GM10266 (cell line): ENCODE measurements around the gene GZMM.

Source experiments
- DNase-seq: peaks from one replicate; pipeline ENCODE4 v3.0.0; 2012; ENCODE audit errors: extremely low spot score
- TF ChIP-seq, protein P1 (sequence below): IDR thresholded peaks from 2 replicates; pipeline ENCODE4 v1.5.1; 2012; ENCODE audit warnings: mild to moderate bottlenecking, low read depth; ENCODE audit not compliant: control insufficient read depth, insufficient read depth; ENCODE audit errors: missing control alignments

GZMM gene

GRCh38 chr19:506404-507285 lies 37.2 kb upstream of the GZMM start:
- TF ChIP-seq, protein P1, sequence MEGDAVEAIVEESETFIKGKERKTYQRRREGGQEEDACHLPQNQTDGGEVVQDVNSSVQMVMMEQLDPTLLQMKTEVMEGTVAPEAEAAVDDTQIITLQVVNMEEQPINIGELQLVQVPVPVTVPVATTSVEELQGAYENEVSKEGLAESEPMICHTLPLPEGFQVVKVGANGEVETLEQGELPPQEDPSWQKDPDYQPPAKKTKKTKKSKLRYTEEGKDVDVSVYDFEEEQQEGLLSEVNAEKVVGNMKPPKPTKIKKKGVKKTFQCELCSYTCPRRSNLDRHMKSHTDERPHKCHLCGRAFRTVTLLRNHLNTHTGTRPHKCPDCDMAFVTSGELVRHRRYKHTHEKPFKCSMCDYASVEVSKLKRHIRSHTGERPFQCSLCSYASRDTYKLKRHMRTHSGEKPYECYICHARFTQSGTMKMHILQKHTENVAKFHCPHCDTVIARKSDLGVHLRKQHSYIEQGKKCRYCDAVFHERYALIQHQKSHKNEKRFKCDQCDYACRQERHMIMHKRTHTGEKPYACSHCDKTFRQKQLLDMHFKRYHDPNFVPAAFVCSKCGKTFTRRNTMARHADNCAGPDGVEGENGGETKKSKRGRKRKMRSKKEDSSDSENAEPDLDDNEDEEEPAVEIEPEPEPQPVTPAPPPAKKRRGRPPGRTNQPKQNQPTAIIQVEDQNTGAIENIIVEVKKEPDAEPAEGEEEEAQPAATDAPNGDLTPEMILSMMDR, result peak; percentile 96
- DNase-seq, result peak; percentile 98

DNA sequence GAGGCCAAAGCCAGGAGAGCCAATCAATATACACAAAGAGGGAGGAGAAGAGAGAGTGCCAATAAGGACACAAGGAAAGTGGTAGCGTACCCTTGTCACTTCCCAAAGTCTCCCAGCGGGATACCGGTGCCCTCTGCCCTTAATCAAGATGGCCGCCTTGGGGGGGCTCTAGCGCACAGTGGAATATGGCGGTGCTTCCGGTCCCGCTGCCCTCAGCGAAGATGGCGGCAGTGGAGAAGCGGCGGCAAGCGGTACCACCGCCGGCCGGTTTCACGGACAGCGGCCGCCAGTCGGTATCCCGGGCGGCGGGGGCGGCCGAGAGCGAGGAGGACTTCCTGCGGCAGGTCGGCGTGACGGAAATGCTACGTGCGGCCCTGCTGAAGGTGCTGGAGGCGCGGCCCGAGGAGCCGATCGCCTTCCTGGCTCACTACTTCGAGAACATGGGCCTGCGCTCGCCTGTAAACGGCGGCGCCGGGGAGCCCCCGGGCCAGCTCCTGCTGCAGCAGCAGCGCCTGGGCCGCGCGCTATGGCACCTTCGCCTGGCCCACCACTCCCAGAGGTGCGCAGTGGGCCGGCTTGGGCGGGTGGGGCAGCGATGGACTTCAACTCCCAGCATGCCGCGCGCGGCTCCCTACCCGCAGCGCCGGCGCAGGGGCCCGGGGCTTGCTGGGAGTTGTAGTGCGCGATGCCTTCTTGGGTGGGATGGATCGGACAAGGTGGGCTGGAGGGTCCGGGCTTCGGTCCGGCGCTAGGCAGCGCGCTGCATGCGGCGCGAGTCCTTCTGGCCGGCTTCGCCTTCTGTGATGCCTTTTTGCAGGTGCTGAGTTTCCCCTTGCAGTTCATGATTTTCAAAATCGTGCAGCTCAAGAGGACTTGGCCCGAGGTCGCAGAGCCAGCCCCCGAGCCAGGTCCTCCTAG lies 36.3 kb upstream of the GZMM start, which contains the start of gene TPGS1:
TSS of gene TPGS1 (plus strand) at position 212 of the 918 bp plus-strand sequence. CDS start at position 222, 10 bp downstream.
- TF ChIP-seq, protein P1, result no peak
- DNase-seq, result peak; percentile 86

- no peak for DNase-seq
- TF ChIP-seq, protein P1, result no peak
Measured at GRCh38 chr19:508204-509150, 35.4 kb upstream of the GZMM start.

DNA sequence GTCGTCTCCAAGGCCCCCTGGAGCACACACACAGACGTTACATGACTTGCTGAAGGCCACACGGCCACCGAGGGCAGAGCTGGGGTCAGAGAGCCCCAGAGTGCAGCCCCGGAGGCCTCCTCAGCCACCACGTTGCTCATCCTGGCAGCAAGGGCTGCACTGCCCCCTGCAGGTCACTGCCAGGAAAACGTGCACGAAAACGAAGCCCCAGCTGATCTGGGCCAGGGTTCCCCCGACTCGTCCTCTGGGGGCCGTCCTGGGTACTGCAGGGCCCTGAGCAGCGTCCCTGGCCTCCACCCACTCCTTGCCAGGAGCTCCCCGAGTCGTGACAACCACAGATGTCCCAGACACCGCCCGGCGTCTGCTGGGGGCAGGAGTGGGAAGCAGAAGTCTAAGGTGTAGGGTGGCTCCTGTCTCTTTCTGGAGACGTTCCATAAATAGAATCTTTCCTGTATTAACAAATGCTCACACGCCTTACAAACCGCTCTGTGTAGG lies 33.2 kb upstream of the GZMM start:
- TF ChIP-seq, protein P1, result peak; percentile 99
- DNase-seq, result peak; percentile 92

DNA sequence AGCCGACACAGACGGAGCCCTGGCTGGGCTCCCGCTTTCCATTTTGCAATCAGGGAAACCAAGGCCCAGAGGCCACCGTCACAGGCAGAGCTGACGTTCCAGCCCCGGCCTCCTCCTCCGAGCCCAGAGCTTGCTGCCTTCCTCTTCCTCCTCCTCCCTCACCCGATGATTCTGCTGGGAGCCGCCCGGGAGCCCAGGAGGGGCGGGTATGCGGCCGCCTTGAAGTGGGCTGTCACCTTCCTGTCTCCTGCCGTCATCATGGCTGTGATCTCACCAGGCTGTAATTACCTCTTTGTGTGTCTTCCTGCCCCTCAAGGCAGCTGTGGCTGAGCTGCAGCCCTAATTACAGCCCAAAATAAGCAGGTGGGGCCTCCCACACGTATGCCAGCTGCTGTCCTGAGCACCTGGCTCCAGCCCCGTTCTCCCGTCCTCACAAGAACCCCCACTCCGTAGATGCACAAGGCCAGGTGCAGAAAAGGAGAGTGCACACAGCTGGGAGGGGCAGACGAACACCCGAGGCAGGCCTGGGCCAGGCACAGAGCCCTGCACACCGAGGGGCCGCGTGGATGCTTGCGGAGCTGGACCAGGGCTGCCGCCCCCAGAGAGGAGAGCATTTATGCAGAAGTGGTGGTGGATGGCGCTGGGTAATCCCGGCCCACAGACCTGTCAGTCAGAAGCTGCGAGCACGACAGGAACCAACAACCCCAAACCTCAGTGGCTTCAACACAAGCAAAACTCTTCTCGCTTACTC lies 32.6 kb upstream of the GZMM start:
- DNase-seq, result peak; percentile 77

More for the DNA sequence above, 32.6 kb upstream of the GZMM start:
- TF ChIP-seq, protein P1, result no peak
